Thoracic aorta (tissue), 2 donors: ENCODE data around the gene ZNF184. TPM values are rescaled to one million over a fixed set of nuclear protein-coding genes. Genes with fewer than 3 reads are reported as not detected.

Experiments used
- ATAC-seq: fragments of 150-250 bp; one replicate; pipeline ENCODE4 v1.8.0; 2017; ENCODE audit warnings: low read depth; ENCODE audit not compliant: insufficient number of reproducible peaks, low FRiP score
- DNase-seq: peaks from one replicate; pipeline ENCODE4 v3.0.0-alpha.2; 2020; ENCODE audit warnings: low spot score
- H3K27ac ChIP-seq, 2 donors: fragments of 200-600 bp; sonication (generic); 1 replicate in 1 of 2; 2 replicates in 1 of 2; pipeline ENCODE4 v1.5.1; 2016; ENCODE audit warnings: mild to moderate bottlenecking in 2 of 2, moderate library complexity in 2 of 2
- H3K27me3 ChIP-seq: fragments of 200-600 bp; sonication (generic); replicated peaks from 2 replicates; pipeline ENCODE4 v1.6.0; 2016; ENCODE audit warnings: mild to moderate bottlenecking; ENCODE audit not compliant: insufficient read depth
- H3K36me3 ChIP-seq: fragments of 200-600 bp; sonication (generic); one replicate; pipeline ENCODE4 v1.5.1; 2016
- H3K4me1 ChIP-seq, 2 donors: fragments of 200-600 bp; sonication (generic); 1 replicate in 1 of 2; 2 replicates in 1 of 2; pipeline versions ENCODE4 v1.5.1 to v1.6.0; 2016; ENCODE audit warnings: low read depth in 2 of 2, mild to moderate bottlenecking in 1 of 2; ENCODE audit not compliant: control insufficient read depth in 1 of 2
- H3K4me3 ChIP-seq: fragments of 200-600 bp; sonication (generic); 2 replicates; pipeline ENCODE4 v1.5.1; 2016; ENCODE audit warnings: mild to moderate bottlenecking
- H3K9me3 ChIP-seq: fragments of 200-600 bp; sonication (generic); 2 replicates; pipeline ENCODE4 v1.5.1; 2016
- total RNA-seq, 2 donors: library from RNA; depleted of rRNA; stranded (reverse); fragments of >200 nt; gene quantifications; one replicate each; pipeline versions ENCODE4 v1.1.0 to v1.2.3, GENCODE V29; 2016
- TF ChIP-seq, protein P1 (sequence below): fragments of 200-600 bp; sonication (generic); IDR thresholded peaks from one replicate; pipeline ENCODE4 v1.5.1; 2019; ENCODE audit warnings: antibody characterized with exemption

The ZNF184 gene
- total RNA-seq, 2 donors from 2014 or later = 3.4 to 5.0 TPM

DNA sequence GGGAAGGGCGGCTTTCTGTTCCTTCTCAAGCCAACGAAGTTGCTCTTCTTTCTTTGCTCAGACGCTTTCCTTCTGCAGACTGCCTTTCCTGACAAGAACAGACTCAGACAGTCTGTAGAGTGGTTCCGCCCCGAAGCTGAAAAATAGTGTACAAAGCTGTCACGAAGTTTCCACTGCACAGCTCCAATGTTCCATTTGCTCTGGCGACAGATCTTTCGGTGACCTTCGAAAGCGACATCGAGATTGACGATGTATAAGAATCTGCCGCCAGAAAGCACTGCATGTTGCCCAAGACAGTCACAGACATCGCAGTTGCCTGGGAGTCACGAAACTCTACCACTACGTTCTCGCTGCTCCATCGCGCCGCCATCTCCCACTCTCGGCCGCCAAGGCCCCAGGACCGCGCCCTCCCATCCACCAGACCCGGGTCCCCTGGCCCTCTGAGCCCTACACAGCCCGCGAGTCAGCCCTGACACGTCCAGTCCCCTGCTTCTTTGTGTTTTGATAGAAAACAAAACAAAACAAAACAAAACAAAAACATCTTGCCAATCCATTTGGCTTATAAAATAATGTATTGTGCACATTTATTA, 42.1 kb upstream of the ZNF184 start:
- Histone ChIP-seq H3K36me3 (no peaks in the 10 kb centered on the region), H3K4me3 (peak overlapping the region; percentile 22), H3K9me3 (no peaks in the 10 kb centered on the region), H3K4me1 (peaks cover 0 to 10% of the 10 kb centered on the region in 2 donors), H3K27ac (no peak overlapping the region), H3K27me3 (no peaks in the 10 kb centered on the region)
- no peak for ATAC-seq
- TF ChIP-seq, protein P1, sequence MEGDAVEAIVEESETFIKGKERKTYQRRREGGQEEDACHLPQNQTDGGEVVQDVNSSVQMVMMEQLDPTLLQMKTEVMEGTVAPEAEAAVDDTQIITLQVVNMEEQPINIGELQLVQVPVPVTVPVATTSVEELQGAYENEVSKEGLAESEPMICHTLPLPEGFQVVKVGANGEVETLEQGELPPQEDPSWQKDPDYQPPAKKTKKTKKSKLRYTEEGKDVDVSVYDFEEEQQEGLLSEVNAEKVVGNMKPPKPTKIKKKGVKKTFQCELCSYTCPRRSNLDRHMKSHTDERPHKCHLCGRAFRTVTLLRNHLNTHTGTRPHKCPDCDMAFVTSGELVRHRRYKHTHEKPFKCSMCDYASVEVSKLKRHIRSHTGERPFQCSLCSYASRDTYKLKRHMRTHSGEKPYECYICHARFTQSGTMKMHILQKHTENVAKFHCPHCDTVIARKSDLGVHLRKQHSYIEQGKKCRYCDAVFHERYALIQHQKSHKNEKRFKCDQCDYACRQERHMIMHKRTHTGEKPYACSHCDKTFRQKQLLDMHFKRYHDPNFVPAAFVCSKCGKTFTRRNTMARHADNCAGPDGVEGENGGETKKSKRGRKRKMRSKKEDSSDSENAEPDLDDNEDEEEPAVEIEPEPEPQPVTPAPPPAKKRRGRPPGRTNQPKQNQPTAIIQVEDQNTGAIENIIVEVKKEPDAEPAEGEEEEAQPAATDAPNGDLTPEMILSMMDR = no peak
- DNase-seq = no peak

DNA sequence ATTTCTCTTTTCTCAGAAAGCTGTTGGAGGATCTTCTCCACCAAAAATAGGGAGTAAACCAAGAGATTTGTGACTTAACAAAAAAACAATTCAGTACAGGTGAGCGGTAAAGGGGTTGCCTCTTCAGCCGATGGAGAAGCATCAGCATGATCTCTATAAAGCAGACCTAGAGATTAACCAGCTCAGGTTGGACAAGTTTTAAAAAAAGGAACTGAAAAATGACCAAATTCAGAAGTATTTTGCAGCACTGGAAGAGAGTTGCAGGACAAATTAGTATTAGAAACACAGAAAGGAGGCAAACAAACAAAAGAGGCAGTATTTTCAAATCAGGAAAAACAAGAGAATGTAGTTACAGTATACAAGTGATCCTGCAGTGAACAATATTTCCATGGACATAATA, 39.6 kb upstream of the ZNF184 start:
- TF ChIP-seq, protein P1 = no peak
- no peak for ATAC-seq
- no peaks in the 10 kb centered on the region for H3K27me3 ChIP-seq
- DNase-seq = no peak
- no peak overlapping the region for H3K4me3 ChIP-seq
- H3K4me1 ChIP-seq = no peaks in the 10 kb centered on the region
- H3K9me3 ChIP-seq = no peaks in the 10 kb centered on the region
- H3K36me3 ChIP-seq = no peaks in the 10 kb centered on the region
- H3K27ac ChIP-seq = no peak overlapping the region

DNA sequence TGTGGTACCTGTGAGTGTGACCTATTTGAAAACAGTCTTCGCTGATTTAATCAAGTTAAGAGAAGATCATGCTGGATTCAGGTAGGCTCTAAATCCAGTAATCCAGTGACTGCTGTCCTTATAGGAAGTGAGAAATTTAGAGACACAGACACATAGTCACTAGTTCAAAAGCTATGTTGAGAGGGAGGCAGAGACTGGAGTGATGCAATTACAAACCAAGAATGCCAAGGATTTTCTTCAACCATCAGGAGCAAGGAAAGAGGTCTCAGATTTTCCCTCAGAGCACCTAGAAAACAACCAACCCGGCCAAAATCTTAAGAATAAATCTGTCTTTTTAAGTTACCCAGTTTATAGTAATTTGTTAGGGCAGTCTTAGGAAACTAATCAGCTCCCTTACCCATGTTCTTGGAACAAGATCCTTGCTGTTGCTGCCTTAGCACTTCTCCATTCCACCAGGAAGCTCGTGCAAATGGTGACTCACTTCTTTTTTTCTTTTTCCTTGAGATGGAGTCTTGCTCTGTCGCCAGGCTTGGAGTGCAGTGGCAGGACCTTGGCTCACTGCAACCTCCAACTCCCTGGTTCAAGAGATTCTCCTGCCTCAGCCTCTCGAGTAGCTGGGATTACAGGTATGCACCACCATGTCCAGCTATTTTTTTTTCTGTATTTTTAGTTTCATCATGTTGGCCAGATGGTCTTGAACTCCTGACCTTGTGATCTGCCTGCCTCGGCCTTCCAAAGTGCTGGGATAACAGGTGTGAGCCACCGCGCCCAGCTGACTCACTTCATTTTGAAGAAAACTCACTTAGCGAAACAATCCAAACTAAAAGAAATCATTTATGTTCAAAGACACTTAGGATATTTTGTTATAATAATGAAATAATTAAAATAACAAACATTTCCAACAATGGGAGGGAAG, 34.4 kb upstream of the ZNF184 start:
- ATAC-seq = no peak
- peaks cover 0 to 6% of the 10 kb centered on the region in 2 donors for H3K4me1 ChIP-seq
- TF ChIP-seq, protein P1 = no peak
- no peaks in the 10 kb centered on the region for H3K27me3 ChIP-seq
- no peak for DNase-seq
- H3K9me3 ChIP-seq = no peaks in the 10 kb centered on the region
- no peaks in the 10 kb centered on the region for H3K36me3 ChIP-seq
- no peak overlapping the region for H3K27ac ChIP-seq
- H3K4me3 ChIP-seq = no peak overlapping the region

DNA sequence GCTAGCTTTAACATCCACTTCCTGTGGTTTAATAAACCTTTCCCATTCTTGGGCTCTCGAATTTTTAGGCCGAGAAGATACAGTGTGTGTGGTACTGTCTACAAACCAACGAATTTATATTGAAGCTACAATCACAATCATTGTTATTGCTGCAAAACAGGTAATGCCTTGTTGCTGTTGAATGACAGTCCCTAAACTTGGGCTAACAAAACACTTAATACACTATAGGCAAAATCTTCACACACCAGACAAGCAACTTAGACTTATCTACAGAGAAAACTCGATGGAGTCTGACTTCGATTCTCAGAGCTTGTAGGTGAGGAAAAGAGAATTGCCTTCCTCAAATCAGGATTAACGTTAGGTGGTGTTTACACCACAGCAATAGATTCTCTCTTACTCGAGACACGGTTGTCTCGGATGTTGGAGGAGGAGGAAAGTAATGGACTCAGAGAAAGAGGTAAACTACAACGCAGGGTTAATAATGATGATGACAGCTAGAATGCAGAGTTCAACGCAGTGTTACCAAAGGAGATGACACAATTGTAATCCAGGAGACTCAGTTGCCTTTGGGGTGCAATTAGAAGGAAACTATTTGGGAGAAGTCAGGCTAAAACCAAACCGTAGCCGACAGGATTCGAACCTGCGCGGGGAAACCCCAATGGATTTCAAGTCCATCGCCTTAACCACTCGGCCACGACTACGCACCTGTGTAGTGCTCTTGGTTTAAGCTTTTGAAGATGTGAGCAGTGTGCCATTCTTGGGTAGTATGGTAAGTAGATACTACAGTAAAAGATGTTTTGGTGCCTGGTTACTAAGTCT, 32.5 kb upstream of the ZNF184 start:
- ATAC-seq (no peak), DNase-seq (no peak)
- H3K27ac ChIP-seq = no peak overlapping the region
- H3K9me3 ChIP-seq = no peaks in the 10 kb centered on the region
- no peaks in the 10 kb centered on the region for H3K36me3 ChIP-seq
- H3K4me1 ChIP-seq = peaks cover 0 to 8% of the 10 kb centered on the region in 2 donors
- TF ChIP-seq, protein P1 = no peak
- no peaks in the 10 kb centered on the region for H3K27me3 ChIP-seq
- H3K4me3 ChIP-seq = no peak overlapping the region
